Measurements from ENCODE around the gene S100A7. TPM values are rescaled to one million over a fixed set of nuclear protein-coding genes. Genes with fewer than 3 reads are reported as not detected.
"Not testable (repeated sequence)": the region's sequence is repeated elsewhere in the genome, so short reads cannot be mapped to it uniquely, and the experiment has no call there.

S100A7 gene
- total RNA-seq, 1 donor, result not detected

DNA sequence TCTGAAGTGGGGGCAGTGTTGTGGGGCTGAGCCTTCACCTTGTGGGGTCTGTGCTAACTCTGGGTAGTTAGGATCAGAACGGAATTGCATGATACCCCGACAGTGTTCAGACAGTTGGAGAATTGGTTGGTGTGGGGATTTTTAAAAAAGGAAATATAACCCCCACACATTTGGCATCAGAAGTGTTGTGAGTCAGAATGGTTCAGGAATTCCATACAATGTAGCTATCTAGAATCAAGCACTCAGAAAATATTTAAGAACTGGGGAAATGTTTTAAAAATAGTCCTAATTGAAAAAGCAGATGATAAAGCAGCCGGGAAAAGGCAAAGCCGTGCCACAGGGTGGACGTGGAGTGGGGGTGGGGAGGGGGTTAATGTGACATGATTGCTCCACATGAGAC is 6.5 kb upstream of the S100A7 start:
- H3K4me3 ChIP-seq (ENCODE audit: low read depth, low read length), result no peak overlapping the region
- no peak for DNase-seq (ENCODE audit: low read depth)
- TF ChIP-seq, protein P1, sequence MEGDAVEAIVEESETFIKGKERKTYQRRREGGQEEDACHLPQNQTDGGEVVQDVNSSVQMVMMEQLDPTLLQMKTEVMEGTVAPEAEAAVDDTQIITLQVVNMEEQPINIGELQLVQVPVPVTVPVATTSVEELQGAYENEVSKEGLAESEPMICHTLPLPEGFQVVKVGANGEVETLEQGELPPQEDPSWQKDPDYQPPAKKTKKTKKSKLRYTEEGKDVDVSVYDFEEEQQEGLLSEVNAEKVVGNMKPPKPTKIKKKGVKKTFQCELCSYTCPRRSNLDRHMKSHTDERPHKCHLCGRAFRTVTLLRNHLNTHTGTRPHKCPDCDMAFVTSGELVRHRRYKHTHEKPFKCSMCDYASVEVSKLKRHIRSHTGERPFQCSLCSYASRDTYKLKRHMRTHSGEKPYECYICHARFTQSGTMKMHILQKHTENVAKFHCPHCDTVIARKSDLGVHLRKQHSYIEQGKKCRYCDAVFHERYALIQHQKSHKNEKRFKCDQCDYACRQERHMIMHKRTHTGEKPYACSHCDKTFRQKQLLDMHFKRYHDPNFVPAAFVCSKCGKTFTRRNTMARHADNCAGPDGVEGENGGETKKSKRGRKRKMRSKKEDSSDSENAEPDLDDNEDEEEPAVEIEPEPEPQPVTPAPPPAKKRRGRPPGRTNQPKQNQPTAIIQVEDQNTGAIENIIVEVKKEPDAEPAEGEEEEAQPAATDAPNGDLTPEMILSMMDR (IDR thresholded peaks at IDR 0.05; ENCODE audit: insufficient read depth, low read depth, low read length), result no peak

DNA sequence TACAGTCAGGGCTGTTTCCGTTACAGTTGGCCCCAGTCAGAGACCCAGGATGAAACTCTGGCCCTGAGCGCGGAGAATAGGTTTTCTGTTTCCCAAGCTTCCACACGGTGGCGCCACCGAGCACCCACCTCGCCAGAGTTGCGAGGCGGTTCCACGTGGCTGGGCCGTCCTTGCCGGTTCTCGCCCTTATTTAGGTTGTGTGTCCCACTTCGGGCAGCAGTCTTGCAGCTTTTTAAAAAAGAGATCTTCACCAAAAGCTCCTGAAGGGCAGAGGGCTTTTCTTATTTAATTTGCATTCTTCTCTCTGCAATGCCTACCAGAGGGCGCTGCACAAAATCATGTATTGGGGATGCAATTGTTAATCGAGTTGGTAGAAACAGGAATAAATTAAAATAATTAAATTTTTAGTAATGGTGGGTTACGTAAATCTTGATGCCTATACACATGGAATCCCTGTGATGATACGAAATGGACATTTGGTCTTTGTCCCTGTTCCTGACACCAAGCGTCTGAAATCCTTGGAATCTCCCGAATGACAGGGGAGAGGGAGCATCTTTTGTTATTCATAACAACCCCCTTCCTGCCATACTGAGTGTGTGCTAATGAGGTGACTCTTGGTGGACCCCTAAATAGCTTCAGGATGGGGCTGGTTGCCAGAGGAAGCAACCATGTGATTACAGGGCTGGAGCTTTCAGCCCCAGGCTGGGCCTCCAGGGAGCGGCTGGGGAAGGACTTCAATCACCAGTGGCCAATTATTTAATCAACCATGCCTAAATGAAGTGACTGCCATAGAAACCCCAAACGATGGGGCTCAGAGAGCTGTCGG is 5.6 kb upstream of the S100A7 start:
- H3K4me3 ChIP-seq (ENCODE audit: low read depth, low read length), result no peak overlapping the region
- DNase-seq (ENCODE audit: low read depth), result peak; percentile 26
- TF ChIP-seq, protein P1 (IDR thresholded peaks at IDR 0.05; ENCODE audit: insufficient read depth, low read depth, low read length), result peak; percentile 75

DNA sequence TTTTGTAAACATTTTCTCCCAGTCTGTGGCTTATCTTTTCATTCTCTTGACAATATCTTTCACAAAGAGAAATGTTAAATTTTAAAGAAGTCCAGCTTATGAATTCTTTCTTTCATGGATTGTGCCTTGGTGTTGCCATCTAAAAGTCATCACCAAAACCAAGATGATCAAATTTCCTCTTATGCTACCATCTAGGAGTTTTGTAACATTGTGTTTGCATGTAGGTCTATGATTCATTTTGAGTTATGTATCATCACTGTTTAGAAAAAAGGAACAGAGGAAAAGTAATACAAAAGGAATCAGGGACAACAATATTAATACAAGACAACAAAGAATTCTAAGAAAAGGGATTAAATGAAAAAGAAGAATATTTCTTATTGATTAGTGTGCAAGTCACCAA is 2.3 kb upstream of the S100A7 start:
- not testable (repeated sequence) for DNase-seq (ENCODE audit: low read depth); H3K4me3 ChIP-seq (ENCODE audit: low read depth, low read length)

DNA sequence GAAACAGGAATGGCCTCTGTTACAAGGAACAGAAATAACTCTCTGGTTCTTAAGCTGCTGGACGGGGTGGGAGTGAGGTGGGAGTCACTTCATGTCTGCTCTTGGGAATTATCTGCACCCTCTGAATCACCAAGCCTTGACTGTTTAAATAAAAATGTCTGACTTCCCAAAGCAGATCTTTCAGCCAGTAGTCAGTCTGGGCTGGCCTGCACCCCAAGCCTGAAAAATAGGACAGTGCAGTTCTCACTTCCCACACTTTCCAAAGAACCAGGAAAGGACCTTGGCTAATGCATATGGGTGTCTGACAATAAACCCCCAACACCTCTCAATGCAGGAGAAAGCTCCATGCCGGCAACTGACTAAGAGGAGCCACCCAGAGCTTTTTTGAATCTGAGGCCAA is 796 bp downstream of the S100A7 start:
- TF ChIP-seq, protein P1 (IDR thresholded peaks at IDR 0.05; ENCODE audit: insufficient read depth, low read depth, low read length), result no peak
- DNase-seq (ENCODE audit: low read depth), result no peak
- no peak overlapping the region for H3K4me3 ChIP-seq (ENCODE audit: low read depth, low read length)

DNA sequence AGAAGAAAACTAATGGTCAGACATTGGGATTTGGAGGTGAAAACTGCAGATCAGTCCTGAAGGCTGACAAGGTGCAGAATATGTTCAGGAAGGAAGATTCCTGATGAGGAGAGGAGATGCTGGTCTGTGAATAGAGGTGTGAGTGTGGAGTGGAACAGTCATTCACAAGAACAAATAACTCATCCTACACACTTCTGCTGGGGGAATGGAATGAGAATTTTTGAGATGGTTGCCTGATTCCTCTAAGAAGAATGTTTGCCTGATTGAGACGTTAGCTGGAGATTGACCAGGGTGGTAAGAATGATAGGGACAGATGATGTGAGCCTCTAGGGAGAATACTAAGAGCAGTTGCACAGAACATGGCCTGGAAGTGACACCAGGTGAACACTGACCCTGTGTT is 4.1 kb downstream of the S100A7 start:
- no peak for DNase-seq (ENCODE audit: low read depth)
- TF ChIP-seq, protein P1 (IDR thresholded peaks at IDR 0.05; ENCODE audit: insufficient read depth, low read depth, low read length), result no peak
- no peak overlapping the region for H3K4me3 ChIP-seq (ENCODE audit: low read depth, low read length)

DNA sequence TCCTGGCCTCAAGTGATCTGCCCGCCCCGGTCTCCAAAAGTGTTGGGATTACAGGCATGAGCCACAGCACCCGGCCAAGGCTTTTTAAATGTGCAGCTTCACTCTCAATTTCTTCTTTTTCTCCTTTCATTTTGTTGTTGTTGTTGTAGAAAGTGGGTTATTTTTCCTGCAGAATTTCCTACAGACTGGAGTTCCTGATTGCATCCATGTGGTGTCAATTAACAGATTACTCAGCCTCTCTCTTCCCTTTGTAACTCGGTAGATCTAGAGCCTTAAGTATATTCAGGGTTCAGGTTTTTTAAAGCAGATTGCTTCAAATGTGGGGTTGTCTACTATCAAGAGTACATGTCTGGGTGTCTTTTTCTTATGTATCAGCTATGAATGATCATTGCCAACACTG is 11.6 kb downstream of the S100A7 start:
- not testable (repeated sequence) for H3K4me3 ChIP-seq (ENCODE audit: low read depth, low read length)
- peak; percentile 7 for DNase-seq (ENCODE audit: low read depth)

DNA sequence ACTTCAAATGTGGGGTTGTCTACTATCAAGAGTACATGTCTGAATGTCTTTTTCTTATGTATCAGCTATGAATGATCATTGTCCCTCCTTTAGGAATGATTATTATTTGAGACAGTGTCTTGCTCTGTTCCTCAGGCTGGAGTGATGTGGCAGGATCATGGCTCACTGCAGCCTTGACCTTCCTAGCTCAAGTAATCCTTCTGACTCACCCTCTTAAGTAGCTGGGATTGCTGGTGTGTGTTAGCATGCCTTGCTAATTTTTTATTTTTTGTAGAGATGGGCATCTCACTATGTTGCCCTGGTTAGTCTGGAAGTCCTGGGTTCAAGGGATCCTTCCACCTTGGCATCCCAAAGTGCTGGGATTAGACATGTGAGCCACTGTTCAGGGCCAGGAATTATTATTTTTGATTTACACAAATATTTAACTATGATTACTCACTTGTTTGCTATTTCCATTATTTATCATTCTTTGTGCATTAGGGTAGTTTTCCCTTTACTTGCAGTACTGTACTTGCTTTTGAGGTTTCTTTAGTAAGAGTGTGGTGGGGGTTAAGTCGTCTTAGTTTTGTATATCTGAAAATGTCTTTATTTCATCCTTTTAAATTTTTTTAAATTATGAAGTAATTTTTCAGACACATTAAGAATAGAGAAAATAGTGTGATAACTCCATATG is 12.8 kb downstream of the S100A7 start:
- TF ChIP-seq, protein P1 (IDR thresholded peaks at IDR 0.05; ENCODE audit: insufficient read depth, low read depth, low read length), result no peak
- DNase-seq (ENCODE audit: low read depth), result peak; percentile 70
- H3K4me3 ChIP-seq (ENCODE audit: low read depth, low read length), result no peak overlapping the region

DNA sequence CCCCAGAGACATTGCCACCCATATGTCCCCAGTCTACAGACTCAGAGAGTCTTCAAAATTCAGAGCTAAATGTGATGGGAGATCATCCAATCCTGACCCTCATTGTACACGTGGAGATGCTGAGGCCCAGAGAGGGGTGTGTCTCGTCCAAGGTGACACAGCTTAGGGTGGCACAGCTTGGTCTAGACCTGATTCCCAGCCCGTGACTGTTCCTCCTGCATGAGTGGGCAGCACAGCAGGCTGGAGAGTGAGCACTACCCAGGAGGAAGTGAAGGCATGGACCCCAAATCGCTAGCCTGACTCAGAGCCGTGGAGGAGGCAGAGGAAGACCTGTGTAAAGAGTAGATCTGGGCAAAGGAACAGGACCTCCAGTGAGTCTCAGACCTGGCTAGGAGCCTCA is 16.4 kb downstream of the S100A7 start:
- H3K4me3 ChIP-seq (ENCODE audit: low read depth, low read length), result no peak overlapping the region
- TF ChIP-seq, protein P1 (IDR thresholded peaks at IDR 0.05; ENCODE audit: insufficient read depth, low read depth, low read length), result no peak
- DNase-seq (ENCODE audit: low read depth), result no peak
